Astrocyte of the cerebellum (primary cell): Measurements from ENCODE around the gene NINJ1.

Experiments
- DNase-seq: peaks from one replicate; pipeline ENCODE4 v3.0.0-alpha.2; 2011; ENCODE audit warnings: low read depth
- H3K4me3 ChIP-seq: 2 replicates; pipeline ENCODE4 v1.5.1; 2011; ENCODE audit warnings: mild to moderate bottlenecking, low read depth, low read length, moderate library complexity
- in situ Hi-C: cut with HindIII; loops from 2 replicates; pipeline ENCODE4 v1.10.0; 2017; ENCODE audit warnings: low sequenced_read_pairs
- TF ChIP-seq, protein P1 (sequence below): IDR thresholded peaks from 2 replicates; pipeline ENCODE4 v1.5.1; 2012; ENCODE audit warnings: low read length, low read depth, moderate library complexity, mild to moderate bottlenecking; ENCODE audit errors: missing control alignments

NINJ1 gene

DNA sequence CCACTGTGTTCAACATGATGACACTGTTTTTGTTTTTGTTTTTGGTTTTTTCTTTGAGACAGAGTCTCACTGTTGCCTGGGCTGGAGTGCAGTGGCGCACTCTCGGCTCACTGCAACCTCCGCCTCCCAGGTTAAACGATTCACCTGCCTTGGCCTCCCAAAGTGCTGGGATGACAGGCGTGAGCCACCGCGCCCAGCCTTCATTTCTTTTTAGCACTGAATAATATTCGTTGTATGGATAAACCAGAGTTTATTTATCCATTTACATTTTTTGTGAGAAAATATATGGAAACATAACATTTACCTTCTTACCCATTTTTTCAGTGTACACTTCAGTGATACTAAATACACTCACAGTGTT is 33.8 kb downstream of the NINJ1 start:
- H3K4me3 ChIP-seq: no peak overlapping the region
- in situ Hi-C loops: no loop called here
- no peak for DNase-seq
- TF ChIP-seq, protein P1, sequence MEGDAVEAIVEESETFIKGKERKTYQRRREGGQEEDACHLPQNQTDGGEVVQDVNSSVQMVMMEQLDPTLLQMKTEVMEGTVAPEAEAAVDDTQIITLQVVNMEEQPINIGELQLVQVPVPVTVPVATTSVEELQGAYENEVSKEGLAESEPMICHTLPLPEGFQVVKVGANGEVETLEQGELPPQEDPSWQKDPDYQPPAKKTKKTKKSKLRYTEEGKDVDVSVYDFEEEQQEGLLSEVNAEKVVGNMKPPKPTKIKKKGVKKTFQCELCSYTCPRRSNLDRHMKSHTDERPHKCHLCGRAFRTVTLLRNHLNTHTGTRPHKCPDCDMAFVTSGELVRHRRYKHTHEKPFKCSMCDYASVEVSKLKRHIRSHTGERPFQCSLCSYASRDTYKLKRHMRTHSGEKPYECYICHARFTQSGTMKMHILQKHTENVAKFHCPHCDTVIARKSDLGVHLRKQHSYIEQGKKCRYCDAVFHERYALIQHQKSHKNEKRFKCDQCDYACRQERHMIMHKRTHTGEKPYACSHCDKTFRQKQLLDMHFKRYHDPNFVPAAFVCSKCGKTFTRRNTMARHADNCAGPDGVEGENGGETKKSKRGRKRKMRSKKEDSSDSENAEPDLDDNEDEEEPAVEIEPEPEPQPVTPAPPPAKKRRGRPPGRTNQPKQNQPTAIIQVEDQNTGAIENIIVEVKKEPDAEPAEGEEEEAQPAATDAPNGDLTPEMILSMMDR: no peak

DNA sequence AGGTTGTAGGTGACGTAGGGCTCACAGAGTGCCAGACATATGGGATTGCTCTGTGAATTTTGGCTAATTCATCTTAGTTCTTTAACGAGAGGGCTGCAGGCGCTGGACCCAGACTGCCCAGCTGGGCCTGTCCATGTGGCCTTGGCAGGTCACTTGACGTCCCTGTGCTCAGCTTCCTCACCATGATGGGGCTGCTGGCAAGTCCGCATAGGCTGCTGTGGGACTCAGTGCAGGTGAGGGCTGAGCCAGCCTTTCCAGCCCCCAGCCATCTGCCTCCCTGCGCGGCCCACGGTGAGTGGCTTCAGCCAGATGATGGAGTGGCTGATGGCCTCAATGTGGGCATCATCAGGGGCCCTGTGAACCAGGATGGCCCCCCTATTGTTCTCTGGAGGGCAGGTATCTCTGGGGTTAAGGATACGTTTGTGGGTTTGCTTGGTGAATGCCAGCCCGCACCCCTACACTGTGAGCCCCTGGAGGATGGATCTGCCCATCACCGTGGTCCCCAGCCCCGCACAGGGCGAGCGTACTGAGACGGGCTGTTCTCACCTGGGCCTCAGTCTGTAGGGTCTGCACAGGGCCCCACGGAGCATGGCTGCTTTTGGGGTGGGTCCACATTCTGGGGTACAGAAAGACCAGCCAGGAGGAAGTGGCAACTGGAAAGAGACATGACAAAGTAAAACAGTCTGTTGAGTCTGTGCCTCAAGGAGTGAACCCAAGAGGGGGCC is 34.3 kb downstream of the NINJ1 start:
- H3K4me3 ChIP-seq: no peak overlapping the region
- TF ChIP-seq, protein P1: no peak
- in situ Hi-C loops: no loop called here
- no peak for DNase-seq

DNA sequence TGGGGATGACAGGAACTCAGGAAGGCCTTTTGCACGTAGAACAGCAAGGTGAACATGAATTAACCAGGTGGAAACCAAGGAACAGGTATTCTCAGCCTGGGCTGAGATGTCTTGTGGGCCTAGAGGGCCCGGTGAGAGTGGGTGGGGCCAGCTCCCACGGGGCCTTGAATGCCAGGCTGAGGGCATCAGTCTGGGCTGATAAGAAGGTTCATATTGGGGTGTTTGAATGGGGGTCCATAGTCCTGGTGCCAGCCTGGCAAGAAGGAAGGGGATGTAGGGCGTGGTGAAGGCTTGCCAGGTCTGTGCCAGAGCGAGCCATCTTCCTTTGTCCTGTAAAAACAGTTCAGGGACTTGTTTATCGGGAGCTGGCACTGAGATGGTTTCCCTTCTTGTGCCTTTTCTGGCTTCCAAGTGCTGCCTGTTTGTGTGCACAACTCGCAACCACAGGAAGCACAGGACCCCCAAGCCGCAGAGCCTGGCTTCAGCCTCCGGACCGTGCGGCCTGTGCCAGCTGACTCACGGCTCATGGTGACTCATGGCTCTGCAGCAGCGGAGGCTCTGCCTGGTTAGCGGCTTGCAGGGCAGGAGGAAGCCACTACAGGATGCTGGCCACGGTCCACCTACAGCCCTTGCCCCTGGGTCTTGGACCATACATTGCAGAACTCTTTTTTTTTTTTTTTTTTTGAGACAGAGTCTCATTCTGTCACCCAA is 35.7 kb downstream of the NINJ1 start:
- DNase-seq: peak; percentile 98
- TF ChIP-seq, protein P1: no peak
- in situ Hi-C loops: no loop called here
- peak overlapping the region; percentile 82 for H3K4me3 ChIP-seq

DNA sequence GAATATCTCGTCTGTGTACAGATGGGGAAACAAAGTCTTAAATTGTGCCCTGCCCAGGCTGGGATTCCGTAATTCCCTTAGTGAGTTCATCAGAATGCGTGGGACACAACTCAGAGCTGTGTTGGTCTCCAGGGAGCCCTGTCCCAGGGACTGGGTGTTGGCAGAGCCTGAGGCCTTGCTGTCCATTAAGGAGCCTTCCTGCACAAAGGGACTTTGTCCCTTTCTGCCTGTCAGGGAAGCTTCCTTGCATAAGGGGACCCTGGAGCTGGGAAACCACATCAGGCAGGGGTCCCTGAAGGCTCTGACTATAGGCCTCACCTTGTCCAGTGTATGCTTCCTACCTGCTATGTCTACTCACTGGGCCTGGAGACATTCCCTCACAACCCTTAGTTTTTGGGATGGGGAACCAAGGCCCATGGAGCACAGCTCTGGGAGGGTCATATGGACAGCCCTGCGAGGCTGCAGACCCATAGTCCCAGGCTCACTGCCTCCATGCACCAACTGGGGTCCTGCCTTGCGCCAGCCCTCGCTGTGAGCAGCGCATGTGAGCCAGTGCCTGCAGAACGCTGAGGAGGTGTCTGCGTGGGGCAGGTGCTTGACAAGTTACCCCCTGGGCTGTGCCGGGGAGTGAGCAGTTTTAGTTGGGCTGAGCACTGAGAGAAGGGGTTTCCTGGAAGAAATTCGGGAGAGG is 36.4 kb downstream of the NINJ1 start:
- H3K4me3 ChIP-seq: peak overlapping the region; percentile 82
- in situ Hi-C loops: no loop called here
- TF ChIP-seq, protein P1: no peak
- DNase-seq: no peak

DNA sequence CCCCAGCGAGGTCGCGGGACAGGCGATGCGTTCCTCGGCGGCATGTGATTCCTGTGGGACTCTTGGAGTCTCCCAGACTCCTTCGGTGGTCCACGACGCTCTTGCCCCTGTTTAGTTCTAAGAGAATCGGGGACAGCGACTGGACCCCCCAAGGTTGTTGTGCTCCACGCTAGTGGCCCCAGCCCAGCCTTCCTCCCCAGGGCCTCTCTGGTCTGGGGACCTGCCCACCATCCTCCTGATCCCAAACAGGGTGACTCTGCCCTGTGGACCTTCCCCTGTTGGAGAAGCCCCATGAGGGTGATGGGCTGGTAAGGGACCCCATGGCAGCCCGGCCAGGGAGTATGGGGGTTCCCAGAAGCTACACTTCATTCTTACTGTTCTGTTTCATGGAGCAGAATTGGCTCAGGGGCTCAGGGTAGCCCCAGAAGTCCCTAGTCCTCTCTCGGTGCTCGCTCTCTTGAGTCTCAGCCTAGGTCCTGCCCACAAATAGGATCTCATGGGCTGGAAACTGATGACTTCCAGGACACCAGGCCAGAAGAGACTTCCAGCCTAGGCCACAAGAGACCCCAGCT is 37.2 kb downstream of the NINJ1 start:
- TF ChIP-seq, protein P1: no peak
- in situ Hi-C loops: no loop called here
- H3K4me3 ChIP-seq: peak overlapping the region; percentile 82
- no peak for DNase-seq

DNA sequence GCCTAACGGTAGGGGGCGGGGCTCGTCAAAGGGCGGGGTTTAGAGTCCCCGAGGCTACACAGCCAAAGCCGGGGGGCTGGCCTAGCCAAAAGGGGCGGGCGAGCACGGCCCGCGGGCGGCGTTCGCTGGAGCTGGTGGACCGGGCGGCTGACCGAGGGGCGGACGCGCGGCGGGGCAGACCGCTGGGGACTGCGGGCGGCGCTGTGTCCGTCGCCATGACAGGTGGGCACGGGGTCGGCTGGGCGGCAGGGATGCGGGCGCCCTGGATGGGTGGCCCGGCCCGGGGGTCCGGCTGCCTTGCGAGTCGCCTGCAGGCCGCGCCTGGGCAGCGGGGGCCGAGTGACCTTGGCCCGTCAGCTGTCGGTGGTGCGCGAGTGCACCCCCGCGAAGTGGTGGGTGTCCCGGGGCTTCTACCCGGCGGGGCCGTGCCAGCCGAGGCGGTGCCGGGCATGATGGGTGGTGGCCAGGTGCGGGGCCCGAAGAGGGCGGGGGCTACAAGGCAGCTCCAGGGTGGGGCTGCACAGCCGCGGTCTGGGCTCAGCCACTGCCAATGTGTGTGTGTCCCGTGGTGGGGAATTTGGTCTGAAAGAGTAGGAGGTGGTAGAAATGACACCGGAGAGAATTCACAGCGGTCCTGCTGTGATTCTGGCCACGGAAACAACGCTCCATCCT is 37.8 kb downstream of the NINJ1 start, which contains the start of gene CARD19:
Gene CARD19 (plus strand): TSS at position 87 of the 672 bp plus-strand sequence. CDS start 129 bp downstream, at position 216.
- DNase-seq: no peak
- TF ChIP-seq, protein P1: no peak
- H3K4me3 ChIP-seq: peak within 1 kb of the TSS; percentile 82
- in situ Hi-C loops: no loop called here
